Peyer's patch (tissue), 4 donors: ENCODE results near the gene MT1F.

ENCODE experiments used
- CTCF ChIP-seq, 6 experiments: fragments of 450-650 bp in 4 of 6; fragments of 200-600 bp in 2 of 6; sonication (generic) in 1 of 6; IDR thresholded peaks; one replicate each; pipeline ENCODE4 v1.5.1; 2017 to 2019; ENCODE audit warnings: antibody characterized with exemption in 6 of 6, mild to moderate bottlenecking in 3 of 6, moderate library complexity in 1 of 6
- POLR2A ChIP-seq, 2 donors: fragments of 450-650 bp; IDR thresholded peaks; one replicate each; pipeline ENCODE4 v1.5.1; 2017; ENCODE audit warnings: antibody characterized with exemption in 2 of 2, mild to moderate bottlenecking in 2 of 2, moderate library complexity in 2 of 2

GRCh38 chr16:56697456-56698155, 39.8 kb downstream of the MT1F start:
- TF ChIP-seq CTCF (IDR thresholded peaks at IDR 0.05) (no peak), POLR2A (IDR thresholded peaks at IDR 0.05) (no peak)
